OCI-LY3 (cell line): Measurements from ENCODE around the gene HSBP1L1.

Experiments
- EZH2phosphoT487 ChIP-seq: fragments of 200-600 bp; shearing (Covaris generic); IDR thresholded peaks from 2 replicates; pipeline ENCODE4 v1.6.1; 2018; ENCODE audit warnings: antibody characterized with exemption, mixed run types, low read depth
- TF ChIP-seq, protein P1 (sequence below): fragments of 200-600, 300-600 bp; sonication (generic); IDR thresholded peaks from 2 replicates; pipeline ENCODE4 v1.5.1; 2014; ENCODE audit warnings: antibody characterized with exemption, low read length, low read depth

DNA sequence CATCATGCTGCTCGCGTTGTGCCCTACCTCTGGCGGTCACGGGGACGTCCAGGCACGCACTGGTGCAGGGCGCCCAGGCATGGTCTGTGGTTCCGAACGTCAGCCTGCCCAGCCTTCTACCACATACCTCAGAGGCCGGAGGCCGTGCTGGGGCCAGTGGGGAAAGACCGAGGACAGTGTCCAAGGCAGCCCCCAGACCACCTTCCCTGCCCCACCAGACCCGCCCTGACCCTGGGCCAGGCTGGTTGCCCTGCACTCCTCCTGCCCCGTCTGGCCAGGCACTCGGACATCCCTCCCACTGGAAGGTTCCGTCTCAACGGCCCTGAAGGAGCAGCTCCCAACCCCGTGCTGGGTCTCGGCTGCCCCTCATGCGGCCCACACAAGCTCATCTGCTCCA lies 45.8 kb upstream of the HSBP1L1 start:
- TF ChIP-seq, protein P1, sequence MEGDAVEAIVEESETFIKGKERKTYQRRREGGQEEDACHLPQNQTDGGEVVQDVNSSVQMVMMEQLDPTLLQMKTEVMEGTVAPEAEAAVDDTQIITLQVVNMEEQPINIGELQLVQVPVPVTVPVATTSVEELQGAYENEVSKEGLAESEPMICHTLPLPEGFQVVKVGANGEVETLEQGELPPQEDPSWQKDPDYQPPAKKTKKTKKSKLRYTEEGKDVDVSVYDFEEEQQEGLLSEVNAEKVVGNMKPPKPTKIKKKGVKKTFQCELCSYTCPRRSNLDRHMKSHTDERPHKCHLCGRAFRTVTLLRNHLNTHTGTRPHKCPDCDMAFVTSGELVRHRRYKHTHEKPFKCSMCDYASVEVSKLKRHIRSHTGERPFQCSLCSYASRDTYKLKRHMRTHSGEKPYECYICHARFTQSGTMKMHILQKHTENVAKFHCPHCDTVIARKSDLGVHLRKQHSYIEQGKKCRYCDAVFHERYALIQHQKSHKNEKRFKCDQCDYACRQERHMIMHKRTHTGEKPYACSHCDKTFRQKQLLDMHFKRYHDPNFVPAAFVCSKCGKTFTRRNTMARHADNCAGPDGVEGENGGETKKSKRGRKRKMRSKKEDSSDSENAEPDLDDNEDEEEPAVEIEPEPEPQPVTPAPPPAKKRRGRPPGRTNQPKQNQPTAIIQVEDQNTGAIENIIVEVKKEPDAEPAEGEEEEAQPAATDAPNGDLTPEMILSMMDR, result no peak
- TF ChIP-seq EZH2phosphoT487, result no peak
